ENCODE results near the gene CHFR. TPM values are rescaled to one million over a fixed set of nuclear protein-coding genes. Genes with fewer than 3 reads are reported as not detected.

Gene CHFR
- total and polyA plus RNA-seq, 9 of the 15 experiments (the other 6 are each of a cell fraction or from before 2014, with no cell fraction given) = 0.61 to 33.9 (median 19.3) TPM

DNA sequence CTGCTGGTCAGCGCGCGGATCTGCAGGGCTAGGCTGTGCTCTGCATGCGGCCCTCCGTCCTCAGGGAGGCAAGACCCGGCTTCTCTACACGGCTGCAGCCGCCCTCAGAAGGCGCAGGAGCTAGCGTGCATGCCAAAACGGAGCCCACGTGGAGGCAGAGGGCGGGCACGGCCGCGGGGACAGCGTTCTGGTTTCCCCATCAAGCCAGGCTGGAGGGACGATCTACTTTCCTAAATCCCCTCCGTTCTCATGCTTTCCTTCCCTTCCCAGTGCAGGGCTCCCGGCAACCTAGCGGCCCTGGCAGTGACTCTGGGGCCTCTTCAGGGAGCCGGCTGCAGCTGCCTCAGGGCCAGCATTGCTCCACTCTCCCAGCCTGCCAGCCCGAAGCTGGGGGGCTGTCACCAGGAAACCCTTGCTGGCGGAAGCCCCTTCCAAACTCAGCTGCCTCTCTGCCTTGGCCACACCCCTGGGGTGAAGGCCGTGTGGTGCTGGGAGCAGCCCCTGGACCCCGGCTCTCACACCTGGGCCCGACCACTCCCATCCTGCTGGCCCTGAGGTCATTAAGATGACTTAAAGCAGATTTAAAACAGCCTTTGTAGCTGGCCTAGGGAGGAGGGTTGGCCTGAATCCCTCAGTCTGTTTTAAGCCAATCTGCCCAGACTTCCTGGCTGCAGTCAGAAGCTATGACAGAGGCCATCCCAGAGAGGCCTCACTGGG lies 49.6 kb downstream of the CHFR start:
- in situ Hi-C loops (cut with MboI) (no loop called here), intact Hi-C loops (cut with micrococcal nuclease) (no loop called here)
- H3K79me2 ChIP-seq (ENCODE audit: control insufficient read depth, insufficient read depth, low read length) = no peaks in the 10 kb centered on the region
- BruUV-seq (replicated peaks) = no TSS peak
- no peak overlapping the region for H3K27ac ChIP-seq (ENCODE audit: extremely low read depth, low read depth, low read length)
- peak; percentile 15; the same call in 1 of the 3 replicates for ATAC-seq
- peaks cover 12% of the 10 kb centered on the region; the same call in 2 of the 3 replicates for H3K36me3 ChIP-seq (ENCODE audit: control insufficient read depth, insufficient read depth, low read length)
- ChIA-PET CTCF (ENCODE audit: low intra/inter-chr PET ratio) (no interaction called here), POLR2A (interaction anchor here (0.6 to 2.0 kb wide), 3 partner anchors 8 to 310 kb away, joined by 3 to 11 read pairs (median 5); no protein-coding TSS in a partner anchor)
- no peaks in the 10 kb centered on the region for H4K20me1 ChIP-seq (replicated peaks; ENCODE audit: control insufficient read depth, insufficient read depth, low read length)
- H3K4me2 ChIP-seq (ENCODE audit: insufficient read depth, low read length) = no peak overlapping the region
- no peak for FAIRE-seq
- no peak for DNase-seq (ENCODE audit: extremely low read depth in 1 of 4, low spot score in 3 of 4)
- no peaks in the 10 kb centered on the region for H3K9me1 ChIP-seq (ENCODE audit: control insufficient read depth, insufficient read depth, low read length)
- WGBS (ENCODE audit: insufficient coverage, low coverage, missing lambda C conversion rate) = 81% methylated on average over 20 of the region's 27 CpGs
- peak overlapping the region in 1 of 2 experiments; percentile 43; a peak in 1 of 4 replicates for H3K9ac ChIP-seq (ENCODE audit: insufficient read depth in 1 of 2, low read depth in 2 of 2, low read length in 2 of 2)
- TF ChIP-seq, protein P1, sequence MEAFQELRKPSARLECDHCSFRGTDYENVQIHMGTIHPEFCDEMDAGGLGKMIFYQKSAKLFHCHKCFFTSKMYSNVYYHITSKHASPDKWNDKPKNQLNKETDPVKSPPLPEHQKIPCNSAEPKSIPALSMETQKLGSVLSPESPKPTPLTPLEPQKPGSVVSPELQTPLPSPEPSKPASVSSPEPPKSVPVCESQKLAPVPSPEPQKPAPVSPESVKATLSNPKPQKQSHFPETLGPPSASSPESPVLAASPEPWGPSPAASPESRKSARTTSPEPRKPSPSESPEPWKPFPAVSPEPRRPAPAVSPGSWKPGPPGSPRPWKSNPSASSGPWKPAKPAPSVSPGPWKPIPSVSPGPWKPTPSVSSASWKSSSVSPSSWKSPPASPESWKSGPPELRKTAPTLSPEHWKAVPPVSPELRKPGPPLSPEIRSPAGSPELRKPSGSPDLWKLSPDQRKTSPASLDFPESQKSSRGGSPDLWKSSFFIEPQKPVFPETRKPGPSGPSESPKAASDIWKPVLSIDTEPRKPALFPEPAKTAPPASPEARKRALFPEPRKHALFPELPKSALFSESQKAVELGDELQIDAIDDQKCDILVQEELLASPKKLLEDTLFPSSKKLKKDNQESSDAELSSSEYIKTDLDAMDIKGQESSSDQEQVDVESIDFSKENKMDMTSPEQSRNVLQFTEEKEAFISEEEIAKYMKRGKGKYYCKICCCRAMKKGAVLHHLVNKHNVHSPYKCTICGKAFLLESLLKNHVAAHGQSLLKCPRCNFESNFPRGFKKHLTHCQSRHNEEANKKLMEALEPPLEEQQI (IDR thresholded peaks at IDR 0.05) = no peak
- peak; percentile 59 for TF ChIP-seq POLR2G (IDR thresholded peaks at IDR 0.05; ENCODE audit: low read depth, low read length)
- H3K4me3 ChIP-seq = no peak overlapping the region
- H3K9me3 ChIP-seq (replicated peaks; ENCODE audit: control insufficient read depth, insufficient read depth, low read depth, low read length) = no peaks in the 10 kb centered on the region
- peaks cover 0 to 38% of the 10 kb centered on the region in 2 experiments; a peak in 3 of 5 replicates for H3K4me1 ChIP-seq (replicated peaks in 1 of 2; ENCODE audit: control insufficient read depth in 2 of 2, insufficient read depth in 2 of 2, low read length in 2 of 2)
- H3K27me3 ChIP-seq (ENCODE audit: control insufficient read depth in 2 of 2, insufficient read depth in 2 of 2, low read length in 2 of 2) = no peaks in the 10 kb centered on the region
- no peak overlapping the region for H2AFZ ChIP-seq (ENCODE audit: low read depth, low read length)

All from K562 (cell line).